Measurements from ENCODE around the gene PTGER1. TPM values are rescaled to one million over a fixed set of nuclear protein-coding genes. Genes with fewer than 3 reads are reported as not detected.

PTGER1 gene
- total and polyA plus RNA-seq, 9 of the 15 experiments (the other 6 are each of a cell fraction or from before 2014, with no cell fraction given), result 0.06 to 0.36 (median 0.31) TPM; not detected in 5

- TF ChIP-seq GTF2B (IDR thresholded peaks at IDR 0.05; ENCODE audit: extremely low read depth, insufficient read length) (no peak), HIVEP1 (CRISPR knock-in tag; IDR thresholded peaks at IDR 0.05) (no peak), ZNF311 (CRISPR knock-in tag; IDR thresholded peaks at IDR 0.05) (no peak), RNF219 (CRISPR knock-in tag; IDR thresholded peaks at IDR 0.05) (no peak), ZNF449 (CRISPR knock-in tag; IDR thresholded peaks at IDR 0.05) (no peak), L3MBTL2 (IDR thresholded peaks at IDR 0.05) (no peak), ADNP (tag; IDR thresholded peaks at IDR 0.05) (no peak), SIX5 (IDR thresholded peaks at IDR 0.05; ENCODE audit: borderline replicate concordance in 1 of 2, insufficient read depth in 1 of 2, low read depth in 1 of 2, low read length in 2 of 2) (peak in 1 of 2 experiments; percentile 11; a peak in 1 of 4 replicates), MXI1 (IDR thresholded peaks at IDR 0.05; ENCODE audit: low read depth, low read length) (no peak), NFIC (IDR thresholded peaks at IDR 0.05) (no peak), ZBTB12 (CRISPR knock-in tag; IDR thresholded peaks at IDR 0.05) (no peak), PTBP1 (IDR thresholded peaks at IDR 0.05; ENCODE audit: low read depth, low read length) (no peak), MEF2A (IDR thresholded peaks at IDR 0.05; ENCODE audit: control insufficient read depth, low read depth, low read length) (no peak), BACH1 (tag; IDR thresholded peaks at IDR 0.05) (0 out of 2 replicates have a peak, but pooled peaks have one; percentile 32), NFE2L1 (tag; IDR thresholded peaks at IDR 0.05; ENCODE audit: borderline replicate concordance, low read depth) (no peak), ZNF764 (CRISPR knock-in tag; IDR thresholded peaks at IDR 0.05; ENCODE audit: low read depth) (no peak), TRIM28 (IDR thresholded peaks at IDR 0.05) (no peak), ZMIZ1 (IDR thresholded peaks at IDR 0.05; ENCODE audit: low read depth in 2 of 2, low read length in 2 of 2) (no peak), SPI1 (IDR thresholded peaks at IDR 0.05; ENCODE audit: borderline replicate concordance, low read depth, low read length) (peak; percentile 15; the same call in 1 of the 2 replicates)
These were observed 22.2 kb upstream of the PTGER1 start (continued) for GRCh38 chr19:14497228-14497921.
